ENCODE data around the gene EPHB2. TPM values are rescaled to one million over a fixed set of nuclear protein-coding genes. Genes with fewer than 3 reads are reported as not detected.

EPHB2 gene
- total and polyA plus RNA-seq, 7 donors: 1.2 to 38.6 (median 3.0) TPM

DNA sequence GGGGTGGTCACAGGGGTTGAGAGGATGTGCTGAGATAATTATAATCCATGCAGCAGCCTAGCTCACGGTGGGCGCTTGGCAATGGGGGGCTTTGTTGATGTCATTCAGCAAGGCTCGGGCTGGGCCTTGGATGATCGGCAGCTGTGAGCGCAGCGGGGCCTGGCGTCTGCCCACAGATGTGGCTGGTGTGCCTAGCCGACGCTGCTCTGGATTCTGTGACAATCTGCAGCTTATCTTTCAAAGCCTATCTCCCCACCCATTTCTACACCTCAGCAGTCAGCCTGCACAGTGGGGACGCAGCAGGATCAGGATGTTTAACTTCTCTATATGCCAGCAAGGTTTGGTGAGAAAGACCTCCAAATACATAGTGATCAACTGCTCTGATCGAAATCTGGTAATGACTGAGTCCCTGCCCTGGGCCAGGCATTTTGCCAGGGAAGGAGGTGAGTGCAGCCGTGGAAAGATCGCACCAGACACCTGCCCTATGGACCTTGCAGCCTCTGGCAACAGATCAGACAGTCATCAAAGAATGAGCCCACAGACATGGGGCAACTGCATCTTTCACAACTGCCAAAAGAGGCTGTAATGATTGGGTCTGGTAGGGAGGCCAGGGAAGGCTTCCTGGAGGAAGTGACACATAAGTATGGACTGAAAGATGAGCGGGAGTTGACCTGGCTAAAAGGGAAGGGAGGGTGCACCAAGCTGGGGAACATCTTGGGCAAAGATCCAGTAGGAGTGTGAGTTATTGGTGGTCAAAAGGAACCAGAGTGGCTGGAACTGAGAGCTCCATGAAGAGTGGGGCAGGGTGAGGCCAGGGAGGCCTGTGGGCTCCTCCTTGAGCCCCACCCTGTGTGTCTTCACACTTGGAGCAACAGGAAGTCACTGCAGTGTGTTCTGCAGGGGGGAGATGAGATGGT lies 35.3 kb downstream of the EPHB2 start:
- Histone ChIP-seq H3K9me3 (no peaks in the 10 kb centered on the region), H3K4me3 (no peak overlapping the region), H3K27me3 (no peaks in the 10 kb centered on the region), H3K27ac (no peak overlapping the region), H3K36me3 (no peaks in the 10 kb centered on the region), H3K4me1 (peaks cover 0 to 13% (median 12%) of the 10 kb centered on the region in 4 donors)
- TF ChIP-seq POLR2A (IDR thresholded peaks at IDR 0.05) (no peak), EP300 (IDR thresholded peaks at IDR 0.05) (no peak), POLR2AphosphoS5 (IDR thresholded peaks at IDR 0.05) (no peak)
- TF ChIP-seq, protein P1, sequence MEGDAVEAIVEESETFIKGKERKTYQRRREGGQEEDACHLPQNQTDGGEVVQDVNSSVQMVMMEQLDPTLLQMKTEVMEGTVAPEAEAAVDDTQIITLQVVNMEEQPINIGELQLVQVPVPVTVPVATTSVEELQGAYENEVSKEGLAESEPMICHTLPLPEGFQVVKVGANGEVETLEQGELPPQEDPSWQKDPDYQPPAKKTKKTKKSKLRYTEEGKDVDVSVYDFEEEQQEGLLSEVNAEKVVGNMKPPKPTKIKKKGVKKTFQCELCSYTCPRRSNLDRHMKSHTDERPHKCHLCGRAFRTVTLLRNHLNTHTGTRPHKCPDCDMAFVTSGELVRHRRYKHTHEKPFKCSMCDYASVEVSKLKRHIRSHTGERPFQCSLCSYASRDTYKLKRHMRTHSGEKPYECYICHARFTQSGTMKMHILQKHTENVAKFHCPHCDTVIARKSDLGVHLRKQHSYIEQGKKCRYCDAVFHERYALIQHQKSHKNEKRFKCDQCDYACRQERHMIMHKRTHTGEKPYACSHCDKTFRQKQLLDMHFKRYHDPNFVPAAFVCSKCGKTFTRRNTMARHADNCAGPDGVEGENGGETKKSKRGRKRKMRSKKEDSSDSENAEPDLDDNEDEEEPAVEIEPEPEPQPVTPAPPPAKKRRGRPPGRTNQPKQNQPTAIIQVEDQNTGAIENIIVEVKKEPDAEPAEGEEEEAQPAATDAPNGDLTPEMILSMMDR (IDR thresholded peaks at IDR 0.05): no peak
- DNase-seq: no peak
- WGBS, 2 donors: 21 to 69% methylated on average over 14 of the region's 14 CpGs
- intact Hi-C loops (cut with DNase I): no loop called here

DNA sequence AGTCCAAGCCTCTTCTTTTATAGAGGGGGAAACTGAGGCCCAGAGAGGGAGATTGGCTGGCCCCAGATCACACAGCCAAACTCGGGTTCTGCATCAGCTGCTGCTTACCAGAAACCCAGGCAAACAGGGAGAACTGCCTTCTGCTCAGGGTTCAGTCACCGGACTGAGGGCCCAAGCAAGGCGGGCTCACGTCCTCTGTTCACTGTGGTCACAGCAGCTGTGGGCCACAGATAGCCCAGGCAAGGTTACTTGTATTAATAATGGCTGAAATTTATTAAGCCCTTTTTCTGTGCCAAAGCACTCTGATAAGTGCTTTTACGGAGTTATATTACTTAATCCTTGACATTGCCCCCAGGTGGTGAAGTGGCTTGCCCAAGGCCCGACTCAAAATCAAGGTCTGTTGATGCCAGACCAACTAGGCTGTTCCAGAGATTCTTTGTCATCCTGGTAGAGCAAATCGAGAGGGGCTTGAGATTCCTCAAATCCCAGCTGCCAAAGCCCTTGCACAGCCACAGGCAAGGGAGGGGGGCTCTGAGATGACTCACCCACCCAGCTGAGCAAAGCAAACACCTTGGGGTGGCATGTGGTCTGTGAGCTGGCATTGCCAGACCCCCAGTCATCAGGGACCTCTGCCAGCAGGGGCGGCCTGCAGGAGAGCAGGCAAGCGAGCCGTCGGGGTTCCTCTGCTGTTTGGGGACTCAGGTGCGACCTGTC lies 36.5 kb downstream of the EPHB2 start:
- TF ChIP-seq POLR2AphosphoS5 (IDR thresholded peaks at IDR 0.05) (no peak), POLR2A (IDR thresholded peaks at IDR 0.05) (no peak), EP300 (IDR thresholded peaks at IDR 0.05) (no peak)
- TF ChIP-seq, protein P1 (IDR thresholded peaks at IDR 0.05): no peak
- no peak for DNase-seq
- Histone ChIP-seq H3K4me1 (peaks cover 0 to 18% (median 15%) of the 10 kb centered on the region in 4 donors), H3K27me3 (no peaks in the 10 kb centered on the region), H3K27ac (no peak overlapping the region), H3K9me3 (no peaks in the 10 kb centered on the region), H3K36me3 (no peaks in the 10 kb centered on the region), H3K4me3 (no peak overlapping the region)
- 75 to 84% methylated on average over 12 of the region's 12 CpGs for WGBS, 2 donors
- intact Hi-C loops (cut with DNase I): no loop called here

DNA sequence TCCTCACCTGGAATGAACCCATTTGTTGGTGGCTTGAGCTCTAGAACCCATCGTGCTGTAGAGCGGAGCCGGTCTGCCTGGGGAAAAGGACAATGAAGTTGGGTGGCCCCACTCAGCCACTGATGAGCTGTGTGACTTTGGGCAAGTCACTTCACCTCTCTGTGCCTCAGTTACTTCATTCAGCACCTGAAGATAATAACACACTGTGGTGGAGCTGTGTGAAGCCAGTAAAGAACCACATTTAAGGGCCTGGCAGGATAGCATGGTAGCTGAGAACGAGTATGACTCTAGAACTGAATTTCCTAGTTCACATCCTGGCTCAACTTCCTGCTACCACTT lies 37.1 kb downstream of the EPHB2 start:
- Histone ChIP-seq H3K4me3 (no peak overlapping the region), H3K27me3 (no peaks in the 10 kb centered on the region), H3K9me3 (no peaks in the 10 kb centered on the region), H3K36me3 (no peaks in the 10 kb centered on the region), H3K4me1 (peaks cover 0 to 18% (median 15%) of the 10 kb centered on the region in 4 donors), H3K27ac (no peak overlapping the region)
- TF ChIP-seq POLR2AphosphoS5 (IDR thresholded peaks at IDR 0.05) (no peak), POLR2A (IDR thresholded peaks at IDR 0.05) (no peak), EP300 (IDR thresholded peaks at IDR 0.05) (no peak)
- TF ChIP-seq, protein P1 (IDR thresholded peaks at IDR 0.05): no peak
- no peak for DNase-seq
- intact Hi-C loops (cut with DNase I): no loop called here
- WGBS, 2 donors: 75 to 79% methylated on average over 4 of the region's 4 CpGs

DNA sequence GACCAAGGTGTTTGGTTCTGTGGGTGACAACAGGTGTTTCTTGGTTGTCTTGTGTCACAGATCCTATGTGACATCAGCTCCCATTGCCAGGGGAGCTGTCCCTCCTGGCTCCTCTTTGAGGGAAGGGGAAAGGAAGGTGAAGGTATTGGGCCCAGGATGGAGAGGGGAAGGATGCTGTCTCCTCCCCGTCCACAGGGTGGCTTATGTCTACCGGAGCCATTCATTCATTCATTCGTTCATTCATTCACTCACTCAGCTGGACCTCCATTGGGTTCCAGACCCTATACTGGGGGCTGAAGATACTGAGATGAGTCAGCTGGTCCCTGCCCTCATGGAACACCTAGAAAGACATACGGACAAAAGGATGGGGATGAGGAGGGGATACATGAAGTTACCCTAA lies 38.9 kb downstream of the EPHB2 start:
- no peak for TF ChIP-seq POLR2AphosphoS5 (IDR thresholded peaks at IDR 0.05)
- TF ChIP-seq EP300 (IDR thresholded peaks at IDR 0.05): no peak
- TF ChIP-seq, protein P1 (IDR thresholded peaks at IDR 0.05): no peak
- no peaks in the 10 kb centered on the region for H3K36me3 ChIP-seq
- WGBS, 2 donors: 60 to 84% methylated on average over 4 of the region's 4 CpGs
- H3K4me1 ChIP-seq: peaks cover 0 to 18% (median 15%) of the 10 kb centered on the region in 4 donors
- H3K9me3 ChIP-seq: no peaks in the 10 kb centered on the region
- no peaks in the 10 kb centered on the region for H3K27me3 ChIP-seq
- H3K27ac ChIP-seq: peak overlapping the region in 1 of 4 donors; percentile 58
- no peak overlapping the region for H3K4me3 ChIP-seq
- DNase-seq: no peak
- intact Hi-C loops (cut with DNase I): no loop called here

All from sigmoid colon (tissue), 7 donors.